Measurements from ENCODE around the gene L3HYPDH.
A peak's percentile ranks its signal among the peaks of the same experiment; 100 is the strongest.

Gene L3HYPDH

DNA sequence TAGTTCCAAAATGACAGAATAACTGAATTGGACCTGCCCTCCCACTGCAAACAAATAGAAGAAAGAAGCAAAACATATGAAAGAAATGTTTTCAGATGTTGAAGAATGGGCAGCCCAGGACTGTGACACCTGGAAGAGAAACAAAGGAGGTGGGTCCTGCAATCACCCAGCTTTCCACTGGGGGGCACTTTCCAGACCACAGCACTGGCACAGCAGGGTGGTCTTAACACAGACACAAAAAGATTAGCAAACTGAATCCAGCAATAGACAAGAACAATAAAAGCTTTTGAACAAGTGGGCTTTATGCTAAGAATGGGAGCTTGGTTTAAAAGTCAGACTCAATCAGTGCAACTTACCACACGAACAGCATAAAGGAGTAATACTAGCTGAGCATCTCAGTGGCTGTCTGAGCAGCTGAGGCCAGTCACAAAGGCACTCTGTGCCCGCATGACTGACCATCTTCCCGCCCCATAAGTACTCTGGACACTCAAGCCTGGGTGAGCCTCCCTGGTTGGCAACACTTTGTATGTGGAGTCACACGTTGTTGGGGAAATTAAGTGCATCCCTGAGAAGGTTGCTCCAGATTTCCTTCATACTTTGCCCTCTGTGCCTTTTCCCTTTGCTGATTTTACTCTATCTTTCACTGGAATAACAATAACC, 27.8 kb upstream of the L3HYPDH start:
- H3K4me3 ChIP-seq (replicated peaks; ENCODE audit: low read depth, low read length), result no peak overlapping the region
- no peaks in the 10 kb centered on the region for H3K27me3 ChIP-seq (replicated peaks; ENCODE audit: control insufficient read depth, insufficient read depth, low read length)
- no peaks in the 10 kb centered on the region for H3K36me3 ChIP-seq (ENCODE audit: control insufficient read depth, insufficient read depth, low read length)
- DNase-seq (ENCODE audit: extremely low read depth, insufficient read length), result no peak
- TF ChIP-seq, protein P1, sequence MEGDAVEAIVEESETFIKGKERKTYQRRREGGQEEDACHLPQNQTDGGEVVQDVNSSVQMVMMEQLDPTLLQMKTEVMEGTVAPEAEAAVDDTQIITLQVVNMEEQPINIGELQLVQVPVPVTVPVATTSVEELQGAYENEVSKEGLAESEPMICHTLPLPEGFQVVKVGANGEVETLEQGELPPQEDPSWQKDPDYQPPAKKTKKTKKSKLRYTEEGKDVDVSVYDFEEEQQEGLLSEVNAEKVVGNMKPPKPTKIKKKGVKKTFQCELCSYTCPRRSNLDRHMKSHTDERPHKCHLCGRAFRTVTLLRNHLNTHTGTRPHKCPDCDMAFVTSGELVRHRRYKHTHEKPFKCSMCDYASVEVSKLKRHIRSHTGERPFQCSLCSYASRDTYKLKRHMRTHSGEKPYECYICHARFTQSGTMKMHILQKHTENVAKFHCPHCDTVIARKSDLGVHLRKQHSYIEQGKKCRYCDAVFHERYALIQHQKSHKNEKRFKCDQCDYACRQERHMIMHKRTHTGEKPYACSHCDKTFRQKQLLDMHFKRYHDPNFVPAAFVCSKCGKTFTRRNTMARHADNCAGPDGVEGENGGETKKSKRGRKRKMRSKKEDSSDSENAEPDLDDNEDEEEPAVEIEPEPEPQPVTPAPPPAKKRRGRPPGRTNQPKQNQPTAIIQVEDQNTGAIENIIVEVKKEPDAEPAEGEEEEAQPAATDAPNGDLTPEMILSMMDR (IDR thresholded peaks at IDR 0.05; ENCODE audit: insufficient read depth, low read length, poor library complexity, severe bottlenecking), result peak; percentile 65

DNA sequence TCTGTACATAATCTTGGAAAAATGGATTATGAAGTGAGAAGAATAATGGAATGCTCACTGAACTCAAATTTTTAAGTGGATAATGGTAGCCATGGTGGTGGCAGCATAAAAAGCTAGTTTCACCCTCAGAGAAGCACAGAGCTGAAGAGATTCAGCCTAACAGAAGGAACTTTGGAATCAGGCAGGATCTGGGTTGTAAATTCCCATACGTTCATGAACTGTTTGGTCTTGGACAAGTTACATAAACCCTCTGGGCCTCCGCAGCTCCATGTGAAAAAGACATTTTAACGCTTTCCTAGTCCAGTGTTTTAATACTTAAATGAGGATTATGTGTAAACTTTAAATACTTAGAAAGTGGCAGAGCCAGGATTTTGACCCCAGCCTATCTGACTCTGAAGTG, 26.8 kb upstream of the L3HYPDH start:
- DNase-seq (ENCODE audit: extremely low read depth, insufficient read length), result no peak
- no peaks in the 10 kb centered on the region for H3K36me3 ChIP-seq (ENCODE audit: control insufficient read depth, insufficient read depth, low read length)
- TF ChIP-seq, protein P1 (IDR thresholded peaks at IDR 0.05; ENCODE audit: insufficient read depth, low read length, poor library complexity, severe bottlenecking), result no peak
- no peak overlapping the region for H3K4me3 ChIP-seq (replicated peaks; ENCODE audit: low read depth, low read length)
- H3K27me3 ChIP-seq (replicated peaks; ENCODE audit: control insufficient read depth, insufficient read depth, low read length), result no peaks in the 10 kb centered on the region

DNA sequence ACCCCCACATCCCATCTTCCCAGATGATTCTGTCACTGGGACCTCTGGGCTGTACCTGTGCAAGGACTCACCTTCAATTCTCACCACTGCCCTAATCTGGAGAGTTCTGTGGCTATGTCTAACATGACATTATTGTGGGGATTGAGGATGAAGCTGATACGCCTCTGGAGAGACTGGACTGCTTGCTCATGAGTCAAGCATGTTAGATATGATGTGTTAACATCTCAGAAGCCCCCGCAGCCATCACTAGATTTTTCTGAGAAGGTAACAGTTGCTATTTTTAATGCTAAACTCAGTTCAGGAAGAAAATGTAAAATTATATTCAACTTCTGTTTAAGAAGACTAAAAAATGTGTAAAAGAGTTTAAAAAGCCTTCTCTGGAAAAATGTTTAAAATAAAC, 25.8 kb upstream of the L3HYPDH start:
- TF ChIP-seq, protein P1 (IDR thresholded peaks at IDR 0.05; ENCODE audit: insufficient read depth, low read length, poor library complexity, severe bottlenecking), result no peak
- no peak for DNase-seq (ENCODE audit: extremely low read depth, insufficient read length)
- no peaks in the 10 kb centered on the region for H3K27me3 ChIP-seq (replicated peaks; ENCODE audit: control insufficient read depth, insufficient read depth, low read length)
- H3K36me3 ChIP-seq (ENCODE audit: control insufficient read depth, insufficient read depth, low read length), result no peaks in the 10 kb centered on the region; the same call in 1 of the 2 replicates
- H3K4me3 ChIP-seq (replicated peaks; ENCODE audit: low read depth, low read length), result no peak overlapping the region

DNA sequence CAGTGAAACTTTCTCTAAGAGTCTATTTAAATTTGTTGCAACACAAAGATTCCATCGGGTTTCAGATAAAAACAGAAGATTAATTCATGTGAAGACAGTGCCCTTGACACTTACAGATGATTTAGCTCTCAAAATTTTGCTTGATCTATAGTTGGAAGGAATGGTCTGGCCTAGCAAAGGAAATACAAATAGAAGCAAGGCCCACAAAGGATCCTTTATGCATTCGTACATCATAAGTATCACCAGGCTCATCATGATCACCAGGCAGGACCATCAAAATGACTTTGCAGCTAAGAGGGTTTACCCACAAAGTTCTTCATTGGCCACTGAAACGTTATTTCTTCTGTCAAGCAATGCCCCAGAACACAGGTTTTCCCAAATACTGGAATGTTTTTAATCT, 24.9 kb upstream of the L3HYPDH start:
- Histone ChIP-seq H3K36me3 (ENCODE audit: control insufficient read depth, insufficient read depth, low read length) (no peaks in the 10 kb centered on the region; the same call in 1 of the 2 replicates), H3K4me3 (replicated peaks; ENCODE audit: low read depth, low read length) (no peak overlapping the region), H3K27me3 (replicated peaks; ENCODE audit: control insufficient read depth, insufficient read depth, low read length) (no peaks in the 10 kb centered on the region)
- no peak for DNase-seq (ENCODE audit: extremely low read depth, insufficient read length)
- TF ChIP-seq, protein P1 (IDR thresholded peaks at IDR 0.05; ENCODE audit: insufficient read depth, low read length, poor library complexity, severe bottlenecking), result no peak

DNA sequence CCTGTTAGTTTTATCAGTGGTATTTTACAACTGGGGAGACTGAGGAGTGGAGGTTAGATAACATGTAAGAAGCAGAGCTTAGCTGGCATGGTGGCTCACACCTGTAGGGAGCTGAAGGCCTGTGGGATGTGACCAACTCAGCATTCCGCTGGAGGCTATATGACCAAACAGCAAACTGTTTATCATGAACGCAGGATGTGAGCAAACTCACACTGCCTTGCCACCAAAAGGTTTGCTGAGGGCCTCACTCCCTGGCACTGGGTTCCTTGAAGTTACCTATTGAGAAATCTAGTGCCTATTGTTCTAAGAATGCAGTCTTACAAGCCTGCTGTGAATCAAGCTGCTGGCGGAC, 23.5 kb upstream of the L3HYPDH start:
- no peak for DNase-seq (ENCODE audit: extremely low read depth, insufficient read length)
- H3K4me3 ChIP-seq (replicated peaks; ENCODE audit: low read depth, low read length), result no peak overlapping the region
- TF ChIP-seq, protein P1 (IDR thresholded peaks at IDR 0.05; ENCODE audit: insufficient read depth, low read length, poor library complexity, severe bottlenecking), result no peak
- H3K27me3 ChIP-seq (replicated peaks; ENCODE audit: control insufficient read depth, insufficient read depth, low read length), result no peaks in the 10 kb centered on the region
- no peaks in the 10 kb centered on the region; the same call in 1 of the 2 replicates for H3K36me3 ChIP-seq (ENCODE audit: control insufficient read depth, insufficient read depth, low read length)
